Spleen (tissue), 11 donors: Measurements from ENCODE around the gene USP37. TPM values are rescaled to one million over a fixed set of nuclear protein-coding genes. Genes with fewer than 3 reads are reported as not detected.

Source experiments
- DNase-seq: peaks from one replicate; pipeline ENCODE4 v3.0.0-alpha.2; 2020
- H3K27ac ChIP-seq, 8 donors: fragments of 200-600 bp; sonication (generic) in 7 of 8; 1 replicate in 4 of 8; 2 replicates in 4 of 8; pipeline versions ENCODE4 v1.5.0 to v1.8.0; 2016 to 2021; ENCODE audit warnings: inconsistent platforms in 4 of 8, mild to moderate bottlenecking in 4 of 8, moderate library complexity in 1 of 8
- H3K27me3 ChIP-seq, 7 donors: fragments of 200-600 bp; sonication (generic) in 6 of 7; replicated peaks in 1 of 7; 1 replicate in 4 of 7; 2 replicates in 3 of 7; pipeline versions ENCODE4 v1.5.0 to v1.8.0; 2016 to 2021; ENCODE audit warnings: inconsistent platforms in 3 of 7, mild to moderate bottlenecking in 1 of 7
- H3K36me3 ChIP-seq, 6 donors: fragments of 200-600 bp; sonication (generic) in 5 of 6; 1 replicate in 4 of 6; 2 replicates in 2 of 6; pipeline versions ENCODE4 v1.5.0 to v1.8.0; 2016 to 2021; ENCODE audit warnings: inconsistent platforms in 2 of 6
- H3K4me1 ChIP-seq, 6 donors: fragments of 200-600 bp; sonication (generic) in 5 of 6; 1 replicate in 3 of 6; 2 replicates in 3 of 6; pipeline versions ENCODE4 v1.5.0 to v1.8.0; 2016 to 2021; ENCODE audit warnings: inconsistent platforms in 3 of 6
- H3K4me3 ChIP-seq, 8 donors: fragments of 200-600 bp; sonication (generic) in 7 of 8; 1 replicate in 4 of 8; 2 replicates in 4 of 8; pipeline versions ENCODE4 v1.5.0 to v1.8.0; 2016 to 2021; ENCODE audit warnings: inconsistent platforms in 4 of 8, mild to moderate bottlenecking in 4 of 8, moderate library complexity in 2 of 8
- H3K9me3 ChIP-seq, 8 donors: fragments of 200-600 bp; sonication (generic) in 7 of 8; 1 replicate in 4 of 8; 2 replicates in 4 of 8; pipeline versions ENCODE4 v1.5.0 to v1.8.0; 2016 to 2021; ENCODE audit warnings: inconsistent platforms in 4 of 8
- CTCF ChIP-seq, 11 experiments: fragments of 200-600 bp in 7 of 11; fragments of 450-650 bp in 4 of 11; sonication (generic) in 4 of 11; IDR thresholded peaks in 8 of 11; conservative IDR thresholded peaks in 3 of 11; 1 replicate in 7 of 11; 2 replicates in 4 of 11; pipeline versions ENCODE4 v1.4.0 to v1.8.0; 2016 to 2021; ENCODE audit warnings: antibody characterized with exemption in 11 of 11, inconsistent platforms in 4 of 11, mild to moderate bottlenecking in 1 of 11
- POLR2A ChIP-seq, 3 donors: fragments of 450-650 bp; IDR thresholded peaks; one replicate each; pipeline ENCODE4 v1.5.1; 2017; ENCODE audit warnings: antibody characterized with exemption in 3 of 3, mild to moderate bottlenecking in 1 of 3
- POLR2AphosphoS5 ChIP-seq, 3 donors: sonication (generic); formaldehyde crosslinking; IDR thresholded peaks; one replicate each; pipeline ENCODE4 v1.5.1; 2017; ENCODE audit warnings: antibody characterized with exemption in 3 of 3
- WGBS, 5 donors: extraction: QIAGEN DNeasy Blood & Tissue Kit in 3 of 5; methylation state at CpG; one replicate each; pipeline versions ENCODE4 v1.1.5 to v1.1.7; 2013 to 2018; 5-methylcytosine and 5-hydroxymethylcytosine counted together
- intact Hi-C: fragments of 100-400 bp; cut with DNase I; formaldehyde crosslinking; loops from one replicate; pipeline ENCODE4 v1.15.0; 2023; ENCODE audit warnings: low total_unique reads
- polyA plus RNA-seq, 3 donors: library from polyadenylated mRNA; stranded (reverse); fragments of 200-250 nt; gene quantifications; one replicate each; pipeline ENCODE4 v1.2.1, GENCODE V29; 2013
- total RNA-seq, 7 donors: library from RNA; depleted of rRNA in 3 of 7; stranded (reverse); fragments of >200 nt in 3 of 7; fragmentation: NEBNext Ultra II Directional in 4 of 7; extraction: Animal tissue kit (Norgen Biotek cat#: 25700) in 4 of 7; gene quantifications; one replicate each; pipeline versions ENCODE4 v1.1.0 to v1.2.1, GENCODE V29; 2016 to 2021
- donor health status: healthy with polysubstance abuse.
- donor health status: DM: no; HTN: no; CAD: no; lungs with moderate emphysema.
- donor health status: DM: no; HTN: no; CAD: no.
- donor health status: Bipolar disorder and iron deficiency.
- donor health status: healthy.
- donor health status: DM: no; HTN: no; CAD: no.
- donor health status: DM: yes; HTN: yes; CAD: no.

Gene USP37
- total and polyA plus RNA-seq, 10 donors, result 1.8 to 19.2 (median 14.1) TPM

GRCh38 chr2:218458598-218458997 lies 109.6 kb downstream of the USP37 start:
- WGBS, 5 donors, result 92 to 98% (median 95%) methylated on average over 1 of the region's 1 CpG
- peaks cover 5 to 100% (median 49%) of the 10 kb centered on the region in 6 donors for H3K36me3 ChIP-seq
- TF ChIP-seq POLR2A (IDR thresholded peaks at IDR 0.05) (no peak), CTCF (IDR thresholded peaks at IDR 0.05 in 8 of 11, conservative IDR thresholded peaks at IDR 0.05 in 3 of 11) (no peak), POLR2AphosphoS5 (IDR thresholded peaks at IDR 0.05) (no peak)

GRCh38 chr2:218456849-218457248 lies 111.3 kb downstream of the USP37 start:
- H3K36me3 ChIP-seq, result peaks cover 5 to 93% (median 44%) of the 10 kb centered on the region in 6 donors

More at GRCh38 chr2:218458598-218458997, 109.6 kb downstream of the USP37 start:
- Histone ChIP-seq H3K9me3 (peaks cover 0 to 12% (median 3%) of the 10 kb centered on the region in 8 donors), H3K4me3 (no peak overlapping the region), H3K27me3 (no peaks in the 10 kb centered on the region), H3K4me1 (peaks cover 0 to 6% (median 0%) of the 10 kb centered on the region in 6 donors), H3K27ac (no peak overlapping the region)
- no peak for DNase-seq
- intact Hi-C loops, result no loop called here

GRCh38 chr2:218452079-218452478 lies 116.1 kb downstream of the USP37 start:
- H3K4me3 ChIP-seq, result no peak overlapping the region
- DNase-seq, result no peak
- WGBS, 5 donors, result 48 to 76% (median 72%) methylated on average over 1 of the region's 1 CpG
- no peak for TF ChIP-seq POLR2AphosphoS5 (IDR thresholded peaks at IDR 0.05)
- no peak for TF ChIP-seq CTCF (IDR thresholded peaks at IDR 0.05 in 8 of 11, conservative IDR thresholded peaks at IDR 0.05 in 3 of 11)
- no peak for TF ChIP-seq POLR2A (IDR thresholded peaks at IDR 0.05)
- H3K4me1 ChIP-seq, result peaks cover 0 to 5% (median 0%) of the 10 kb centered on the region in 6 donors
- no peak overlapping the region for H3K27ac ChIP-seq
- no peaks in the 10 kb centered on the region for H3K27me3 ChIP-seq
- intact Hi-C loops, result no loop called here
- peaks cover 0 to 12% (median 3%) of the 10 kb centered on the region in 8 donors for H3K9me3 ChIP-seq
- H3K36me3 ChIP-seq, result peaks cover 5 to 85% (median 50%) of the 10 kb centered on the region in 6 donors

More at GRCh38 chr2:218456849-218457248, 111.3 kb downstream of the USP37 start:
- peaks cover 0 to 12% (median 3%) of the 10 kb centered on the region in 8 donors for H3K9me3 ChIP-seq
- H3K27me3 ChIP-seq, result no peaks in the 10 kb centered on the region
- H3K4me1 ChIP-seq, result peaks cover 0 to 6% (median 0%) of the 10 kb centered on the region in 6 donors
- no peak for DNase-seq
- no peak overlapping the region for H3K4me3 ChIP-seq
- intact Hi-C loops, result no loop called here
- WGBS, 5 donors, result 67 to 74% (median 72%) methylated on average over 3 of the region's 3 CpGs
- H3K27ac ChIP-seq, result no peak overlapping the region
- TF ChIP-seq POLR2AphosphoS5 (IDR thresholded peaks at IDR 0.05), result no peak
- no peak for TF ChIP-seq POLR2A (IDR thresholded peaks at IDR 0.05)
- TF ChIP-seq CTCF (IDR thresholded peaks at IDR 0.05 in 8 of 11, conservative IDR thresholded peaks at IDR 0.05 in 3 of 11), result no peak

- no peaks in the 10 kb centered on the region for H3K4me1 ChIP-seq
- no peak overlapping the region for H3K4me3 ChIP-seq
- intact Hi-C loops, result no loop called here
- no peak overlapping the region for H3K27ac ChIP-seq
- TF ChIP-seq POLR2AphosphoS5 (IDR thresholded peaks at IDR 0.05), result no peak
- no peak for TF ChIP-seq POLR2A (IDR thresholded peaks at IDR 0.05)
- no peak for TF ChIP-seq CTCF (IDR thresholded peaks at IDR 0.05 in 8 of 11, conservative IDR thresholded peaks at IDR 0.05 in 3 of 11)
- WGBS, 5 donors, result 58 to 72% (median 60%) methylated on average over 3 of the region's 3 CpGs
- no peaks in the 10 kb centered on the region for H3K9me3 ChIP-seq
- H3K27me3 ChIP-seq, result no peaks in the 10 kb centered on the region
- peaks cover 0 to 82% (median 27%) of the 10 kb centered on the region in 6 donors for H3K36me3 ChIP-seq
- DNase-seq, result no peak
These were observed 119.2 kb downstream of the USP37 start for GRCh38 chr2:218448934-218449333.
